HepG2 (cell line): ENCODE measurements around the gene KRTAP12-1. TPM values are rescaled to one million over a fixed set of nuclear protein-coding genes. Genes with fewer than 3 reads are reported as not detected.

Experiments used
- ARID4A ChIP-seq: sonication (generic); formaldehyde crosslinking; IDR thresholded peaks from 2 replicates; pipeline ENCODE4 v1.5.0; 2020; ENCODE audit warnings: mild to moderate bottlenecking, missing genetic modification reagents, borderline replicate concordance
- E2F2 ChIP-seq: sonication (generic); formaldehyde crosslinking; IDR thresholded peaks from 2 replicates; pipeline ENCODE4 v1.4.0; 2020; ENCODE audit warnings: missing genetic modification reagents, borderline replicate concordance
- E2F5 ChIP-seq: sonication (generic); formaldehyde crosslinking; conservative IDR thresholded peaks from 2 replicates; pipeline ENCODE4 v1.4.0; 2020; ENCODE audit warnings: missing genetic modification reagents
- FOXK2 ChIP-seq: fragments of 450-650 bp; IDR thresholded peaks from 2 replicates; pipeline ENCODE4 v1.6.1; 2016
- GMEB1 ChIP-seq: sonication (generic); formaldehyde crosslinking; IDR thresholded peaks from 2 replicates; pipeline ENCODE4 v1.5.1; 2020; ENCODE audit warnings: missing genetic modification reagents, mild to moderate bottlenecking, borderline replicate concordance
- JARID2 ChIP-seq: sonication (generic); formaldehyde crosslinking; IDR thresholded peaks from 2 replicates; pipeline ENCODE4 v1.8.1; 2023; ENCODE audit warnings: missing genetic modification reagents, inconsistent platforms; ENCODE audit not compliant: insufficient replicate concordance
- MBNL3 ChIP-seq: fragments of 250-450 bp; sonication (Bioruptor Pico); conservative IDR thresholded peaks from 2 replicates; pipeline ENCODE4 v1.8.0; 2022; ENCODE audit warnings: mild to moderate bottlenecking, inconsistent platforms
- PBX2 ChIP-seq: IDR thresholded peaks from 2 replicates; pipeline ENCODE4 v1.6.1; 2016; ENCODE audit warnings: control low read depth
- TEAD3 ChIP-seq: optimal IDR thresholded peaks from 2 replicates; pipeline ENCODE3; 2016; ENCODE audit warnings: borderline replicate concordance
- ZBTB20 ChIP-seq: sonication (generic); formaldehyde crosslinking; IDR thresholded peaks from 2 replicates; pipeline ENCODE4 v1.8.1; 2023; ENCODE audit warnings: missing genetic modification reagents, low read depth, mild to moderate bottlenecking, borderline replicate concordance
- ZFP1 ChIP-seq: IDR thresholded peaks from 2 replicates; pipeline ENCODE4 v1.6.1; 2016
- ZFP41 ChIP-seq: sonication (generic); formaldehyde crosslinking; IDR thresholded peaks from 2 replicates; pipeline ENCODE4 v1.4.0; 2020; ENCODE audit warnings: mild to moderate bottlenecking, missing genetic modification reagents, borderline replicate concordance
- ZNF260 ChIP-seq: sonication (generic); formaldehyde crosslinking; IDR thresholded peaks from 2 replicates; pipeline ENCODE4 v1.4.0; 2020; ENCODE audit warnings: missing genetic modification reagents, low read depth, mild to moderate bottlenecking, borderline replicate concordance
- ZNF274 ChIP-seq: sonication (generic); formaldehyde crosslinking; IDR thresholded peaks from 2 replicates; pipeline ENCODE4 v1.5.1; 2020; ENCODE audit warnings: mild to moderate bottlenecking, missing genetic modification reagents
- ZNF337 ChIP-seq: sonication (generic); formaldehyde crosslinking; IDR thresholded peaks from 2 replicates; pipeline ENCODE4 v1.5.1; 2020; ENCODE audit warnings: missing genetic modification reagents, low read depth, mild to moderate bottlenecking, borderline replicate concordance
- ZNF749 ChIP-seq: sonication (generic); formaldehyde crosslinking; IDR thresholded peaks from 2 replicates; pipeline ENCODE4 v1.8.0; 2022; ENCODE audit warnings: mild to moderate bottlenecking, missing genetic modification reagents, moderate library complexity, borderline replicate concordance
- ZNF781 ChIP-seq: sonication (generic); formaldehyde crosslinking; IDR thresholded peaks from 2 replicates; pipeline ENCODE4 v1.5.1; 2020; ENCODE audit warnings: borderline replicate concordance, mild to moderate bottlenecking, missing genetic modification reagents; ENCODE audit errors: not compliant biosample characterization
- ZNF792 ChIP-seq: IDR thresholded peaks from 2 replicates; pipeline ENCODE4 v1.6.1; 2016
- ZNF878 ChIP-seq: sonication (generic); formaldehyde crosslinking; IDR thresholded peaks from 2 replicates; pipeline ENCODE4 v1.8.1; 2023; ENCODE audit warnings: mild to moderate bottlenecking, missing genetic modification reagents, moderate library complexity
- ZNF891 ChIP-seq: sonication (generic); formaldehyde crosslinking; IDR thresholded peaks from 2 replicates; pipeline ENCODE4 v1.5.0; 2020; ENCODE audit warnings: mild to moderate bottlenecking, missing genetic modification reagents
- polyA plus RNA-seq, 8 experiments: library from polyadenylated mRNA; depleted of rRNA in 3 of 8; stranded (reverse) in 7 of 8; unstranded in 1 of 8; fragments of >200 nt; fragmentation: Illumina TruSeq in 4 of 8; extraction: Trizol in 4 of 8; gene quantifications; 2 replicates each; pipeline versions ENCODE4 v1.2.1 to v1.2.3, GENCODE V29; 2011 to 2016; ENCODE audit warnings: low read depth in 4 of 8, missing spikeins in 1 of 8, mixed read lengths in 1 of 8; ENCODE audit not compliant: insufficient read depth in 1 of 8
- total RNA-seq, 5 experiments: library from RNA; depleted of rRNA; stranded (reverse); fragments of >200 nt; fragmentation: Illumina TruSeq; extraction: Trizol; gene quantifications; 2 replicates each; pipeline ENCODE4 v1.2.3, GENCODE V29; 2016; ENCODE audit warnings: low read depth in 1 of 5

Gene KRTAP12-1
- total and polyA plus RNA-seq, 2 of the 13 experiments (the other 11 are each of a cell fraction or from before 2014, with no cell fraction given), result not detected

- TF ChIP-seq ARID4A (CRISPR knock-in tag) (peak; percentile 52; the same call in 1 of the 2 replicates), ZNF337 (CRISPR knock-in tag) (no peak), FOXK2 (no peak), ZNF792 (CRISPR knock-in tag) (no peak), ZBTB20 (CRISPR knock-in tag) (peak; percentile 93; the same call in 1 of the 2 replicates), PBX2 (CRISPR knock-in tag) (no peak), ZNF891 (CRISPR knock-in tag) (no peak), ZFP41 (CRISPR knock-in tag) (no peak), ZFP1 (CRISPR knock-in tag) (peak; percentile 24; the same call in 1 of the 2 replicates), ZNF781 (no peak), ZNF749 (no peak), TEAD3 (CRISPR knock-in tag) (peak; percentile 54), ZNF260 (no peak), E2F5 (no peak), JARID2 (CRISPR knock-in tag) (no peak), MBNL3 (CRISPR knock-in tag) (no peak), ZNF274 (0 out of 2 replicates have a peak, but pooled peaks have one; percentile 36), GMEB1 (no peak), E2F2 (CRISPR knock-in tag) (no peak), ZNF878 (CRISPR knock-in tag) (no peak)
These were observed 18.4 kb upstream of the KRTAP12-1 start (continued) for GRCh38 chr21:44700101-44701022.
